Measurements from ENCODE around the gene ZC3H11A. TPM values are rescaled to one million over a fixed set of nuclear protein-coding genes. Genes with fewer than 3 reads are reported as not detected.

ZC3H11A gene
- total RNA-seq, 1 experiment from 2014 or later, result 82.6 TPM

GRCh38 chr1:203746281-203746680 lies 49.1 kb upstream of the ZC3H11A start (continued):
- TF ChIP-seq, protein P1, sequence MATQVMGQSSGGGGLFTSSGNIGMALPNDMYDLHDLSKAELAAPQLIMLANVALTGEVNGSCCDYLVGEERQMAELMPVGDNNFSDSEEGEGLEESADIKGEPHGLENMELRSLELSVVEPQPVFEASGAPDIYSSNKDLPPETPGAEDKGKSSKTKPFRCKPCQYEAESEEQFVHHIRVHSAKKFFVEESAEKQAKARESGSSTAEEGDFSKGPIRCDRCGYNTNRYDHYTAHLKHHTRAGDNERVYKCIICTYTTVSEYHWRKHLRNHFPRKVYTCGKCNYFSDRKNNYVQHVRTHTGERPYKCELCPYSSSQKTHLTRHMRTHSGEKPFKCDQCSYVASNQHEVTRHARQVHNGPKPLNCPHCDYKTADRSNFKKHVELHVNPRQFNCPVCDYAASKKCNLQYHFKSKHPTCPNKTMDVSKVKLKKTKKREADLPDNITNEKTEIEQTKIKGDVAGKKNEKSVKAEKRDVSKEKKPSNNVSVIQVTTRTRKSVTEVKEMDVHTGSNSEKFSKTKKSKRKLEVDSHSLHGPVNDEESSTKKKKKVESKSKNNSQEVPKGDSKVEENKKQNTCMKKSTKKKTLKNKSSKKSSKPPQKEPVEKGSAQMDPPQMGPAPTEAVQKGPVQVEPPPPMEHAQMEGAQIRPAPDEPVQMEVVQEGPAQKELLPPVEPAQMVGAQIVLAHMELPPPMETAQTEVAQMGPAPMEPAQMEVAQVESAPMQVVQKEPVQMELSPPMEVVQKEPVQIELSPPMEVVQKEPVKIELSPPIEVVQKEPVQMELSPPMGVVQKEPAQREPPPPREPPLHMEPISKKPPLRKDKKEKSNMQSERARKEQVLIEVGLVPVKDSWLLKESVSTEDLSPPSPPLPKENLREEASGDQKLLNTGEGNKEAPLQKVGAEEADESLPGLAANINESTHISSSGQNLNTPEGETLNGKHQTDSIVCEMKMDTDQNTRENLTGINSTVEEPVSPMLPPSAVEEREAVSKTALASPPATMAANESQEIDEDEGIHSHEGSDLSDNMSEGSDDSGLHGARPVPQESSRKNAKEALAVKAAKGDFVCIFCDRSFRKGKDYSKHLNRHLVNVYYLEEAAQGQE (IDR thresholded peaks at IDR 0.05; ENCODE audit: low read depth), result no peak
- no peak for TF ChIP-seq RAD21 (IDR thresholded peaks at IDR 0.05; ENCODE audit: low read depth)
- no peak for TF ChIP-seq ATF3 (IDR thresholded peaks at IDR 0.05)
- no peak for TF ChIP-seq POLR2A (IDR thresholded peaks at IDR 0.05; ENCODE audit: borderline replicate concordance, extremely low read depth, insufficient read depth, insufficient read length)
- TF ChIP-seq, protein P2, sequence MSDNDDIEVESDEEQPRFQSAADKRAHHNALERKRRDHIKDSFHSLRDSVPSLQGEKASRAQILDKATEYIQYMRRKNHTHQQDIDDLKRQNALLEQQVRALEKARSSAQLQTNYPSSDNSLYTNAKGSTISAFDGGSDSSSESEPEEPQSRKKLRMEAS (IDR thresholded peaks at IDR 0.05), result no peak
- TF ChIP-seq YY1 (IDR thresholded peaks at IDR 0.05; ENCODE audit: extremely low read depth, insufficient replicate concordance, low read depth, low read length), result no peak
- TF ChIP-seq ELF1 (IDR thresholded peaks at IDR 0.05; ENCODE audit: borderline replicate concordance, low read depth), result no peak
- no peak for TF ChIP-seq EGR1 (IDR thresholded peaks at IDR 0.05; ENCODE audit: low read depth)
- TF ChIP-seq SRF (IDR thresholded peaks at IDR 0.05; ENCODE audit: low read depth), result no peak
- TF ChIP-seq ZNF274 (IDR thresholded peaks at IDR 0.05; ENCODE audit: low read depth, low read length), result no peak

GRCh38 chr1:203751051-203751450 lies 44.4 kb upstream of the ZC3H11A start:
- H3K4me3 ChIP-seq (replicated peaks in 1 of 2; ENCODE audit: low read depth in 1 of 2, low read length in 2 of 2), result no peak overlapping the region
- no peaks in the 10 kb centered on the region for H3K27me3 ChIP-seq (ENCODE audit: insufficient read depth, low read length)
- no peak for DNase-seq (ENCODE audit: low read depth, low spot score)
- POLR2A ChIA-PET, result no interaction called here
- no peak overlapping the region for H3K27ac ChIP-seq (ENCODE audit: low read depth, low read length)
- no peak overlapping the region for H3K9ac ChIP-seq (ENCODE audit: low read length)
- peaks cover 16 to 44% of the 10 kb centered on the region in 2 experiments for H3K4me1 ChIP-seq (ENCODE audit: control insufficient read depth in 1 of 2, insufficient read depth in 2 of 2, low read length in 2 of 2)
- H3K9me3 ChIP-seq (ENCODE audit: control insufficient read depth in 1 of 2, insufficient read depth in 1 of 2, low read depth in 1 of 2, low read length in 2 of 2), result no peaks in the 10 kb centered on the region
- RAD21 ChIA-PET (ENCODE audit: low non-redundant PET in 1 of 2, low total read pairs in 2 of 2, uncharacterized antibody in 2 of 2, unreplicated experiment in 2 of 2), result no interaction called here
- intact Hi-C loops (cut with micrococcal nuclease), result no loop called here
- H3K4me2 ChIP-seq (ENCODE audit: low read length), result no peak overlapping the region
- H4K20me1 ChIP-seq (ENCODE audit: insufficient read depth), result no peaks in the 10 kb centered on the region
- no peak overlapping the region for H2AFZ ChIP-seq (ENCODE audit: low read depth, low read length, poor library complexity, severe bottlenecking)
- CTCF ChIA-PET, result no interaction called here
- BruUV-seq (replicated peaks), result no TSS peak
- no peaks in the 10 kb centered on the region for H3K9me2 ChIP-seq (ENCODE audit: insufficient read depth)
- H3K79me2 ChIP-seq (ENCODE audit: insufficient read depth, low read length), result no peaks in the 10 kb centered on the region
- no peak for ATAC-seq
- H3K36me3 ChIP-seq (ENCODE audit: control insufficient read depth in 1 of 2, insufficient read depth in 2 of 2, low read length in 2 of 2), result no peaks in the 10 kb centered on the region
- TF ChIP-seq ZFX (IDR thresholded peaks at IDR 0.05), result no peak
- TF ChIP-seq ATF3 (IDR thresholded peaks at IDR 0.05), result no peak
- TF ChIP-seq, protein P2 (IDR thresholded peaks at IDR 0.05), result no peak
- TF ChIP-seq RAD21 (IDR thresholded peaks at IDR 0.05; ENCODE audit: low read depth), result no peak
- no peak for TF ChIP-seq CBX3 (IDR thresholded peaks at IDR 0.05; ENCODE audit: low read depth)
- no peak for TF ChIP-seq ZBTB33 (IDR thresholded peaks at IDR 0.05; ENCODE audit: extremely low read depth, insufficient replicate concordance, low read length)
- TF ChIP-seq, protein P3, sequence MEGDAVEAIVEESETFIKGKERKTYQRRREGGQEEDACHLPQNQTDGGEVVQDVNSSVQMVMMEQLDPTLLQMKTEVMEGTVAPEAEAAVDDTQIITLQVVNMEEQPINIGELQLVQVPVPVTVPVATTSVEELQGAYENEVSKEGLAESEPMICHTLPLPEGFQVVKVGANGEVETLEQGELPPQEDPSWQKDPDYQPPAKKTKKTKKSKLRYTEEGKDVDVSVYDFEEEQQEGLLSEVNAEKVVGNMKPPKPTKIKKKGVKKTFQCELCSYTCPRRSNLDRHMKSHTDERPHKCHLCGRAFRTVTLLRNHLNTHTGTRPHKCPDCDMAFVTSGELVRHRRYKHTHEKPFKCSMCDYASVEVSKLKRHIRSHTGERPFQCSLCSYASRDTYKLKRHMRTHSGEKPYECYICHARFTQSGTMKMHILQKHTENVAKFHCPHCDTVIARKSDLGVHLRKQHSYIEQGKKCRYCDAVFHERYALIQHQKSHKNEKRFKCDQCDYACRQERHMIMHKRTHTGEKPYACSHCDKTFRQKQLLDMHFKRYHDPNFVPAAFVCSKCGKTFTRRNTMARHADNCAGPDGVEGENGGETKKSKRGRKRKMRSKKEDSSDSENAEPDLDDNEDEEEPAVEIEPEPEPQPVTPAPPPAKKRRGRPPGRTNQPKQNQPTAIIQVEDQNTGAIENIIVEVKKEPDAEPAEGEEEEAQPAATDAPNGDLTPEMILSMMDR (IDR thresholded peaks at IDR 0.05 in 2 of 3, conservative IDR thresholded peaks at IDR 0.05 in 1 of 3; ENCODE audit: borderline replicate concordance in 1 of 3, insufficient read depth in 1 of 3, low read depth in 2 of 3, low read length in 2 of 3), result no peak
- TF ChIP-seq EGR1 (IDR thresholded peaks at IDR 0.05; ENCODE audit: low read depth), result no peak
